ENCODE measurements around the gene ANGPTL2. TPM values are rescaled to one million over a fixed set of nuclear protein-coding genes. Genes with fewer than 3 reads are reported as not detected.

Gene ANGPTL2
- total RNA-seq, 1 donor from 2014 or later = 39.7 TPM

DNA sequence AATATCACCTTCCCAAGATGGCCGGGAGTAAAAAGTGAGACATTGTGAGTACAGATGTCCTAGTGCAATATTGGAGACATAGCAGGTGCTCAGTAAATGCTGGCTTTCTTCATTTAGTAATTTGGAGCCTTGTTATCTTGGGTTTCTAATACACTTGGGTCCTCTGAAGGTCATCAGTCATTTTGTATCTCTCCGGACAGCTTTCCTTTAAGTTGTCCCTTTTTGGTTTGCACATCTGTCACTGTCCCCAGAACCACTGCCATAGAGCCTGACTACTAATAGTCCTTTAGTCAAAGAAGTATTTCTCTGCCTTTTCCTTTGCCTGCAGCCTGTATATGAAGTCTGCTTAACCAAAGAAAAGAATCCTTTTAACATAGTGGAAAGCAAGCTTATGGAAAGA lies 7.8 kb upstream of the ANGPTL2 start:
- TF ChIP-seq CTCF (IDR thresholded peaks at IDR 0.05) = no peak
- Mint-ChIP-seq H3K36me3 (ENCODE audit: low read depth) (no peaks in the 10 kb centered on the region), H3K27ac (ENCODE audit: unreplicated experiment) (no peak overlapping the region), H3K9me3 (ENCODE audit: low read depth) (no peaks in the 10 kb centered on the region), H3K4me3 (ENCODE audit: unreplicated experiment) (no peak overlapping the region), H3K4me1 (ENCODE audit: low read depth) (peaks cover 58% of the 10 kb centered on the region), H3K27me3 (ENCODE audit: low read depth) (no peaks in the 10 kb centered on the region)
- DNase-seq (ENCODE audit: low spot score) = no peak

GRCh38 chr9:127129718-127130085 lies 7.3 kb upstream of the ANGPTL2 start:
- Mint-ChIP-seq H3K36me3 (ENCODE audit: low read depth) (no peaks in the 10 kb centered on the region), H3K4me3 (ENCODE audit: unreplicated experiment) (no peak overlapping the region), H3K27me3 (ENCODE audit: low read depth) (no peaks in the 10 kb centered on the region), H3K4me1 (ENCODE audit: low read depth) (peaks cover 55% of the 10 kb centered on the region), H3K9me3 (ENCODE audit: low read depth) (no peaks in the 10 kb centered on the region), H3K27ac (ENCODE audit: unreplicated experiment) (no peak overlapping the region)
- TF ChIP-seq CTCF (IDR thresholded peaks at IDR 0.05) = no peak
- no peak for DNase-seq (ENCODE audit: low spot score)

DNA sequence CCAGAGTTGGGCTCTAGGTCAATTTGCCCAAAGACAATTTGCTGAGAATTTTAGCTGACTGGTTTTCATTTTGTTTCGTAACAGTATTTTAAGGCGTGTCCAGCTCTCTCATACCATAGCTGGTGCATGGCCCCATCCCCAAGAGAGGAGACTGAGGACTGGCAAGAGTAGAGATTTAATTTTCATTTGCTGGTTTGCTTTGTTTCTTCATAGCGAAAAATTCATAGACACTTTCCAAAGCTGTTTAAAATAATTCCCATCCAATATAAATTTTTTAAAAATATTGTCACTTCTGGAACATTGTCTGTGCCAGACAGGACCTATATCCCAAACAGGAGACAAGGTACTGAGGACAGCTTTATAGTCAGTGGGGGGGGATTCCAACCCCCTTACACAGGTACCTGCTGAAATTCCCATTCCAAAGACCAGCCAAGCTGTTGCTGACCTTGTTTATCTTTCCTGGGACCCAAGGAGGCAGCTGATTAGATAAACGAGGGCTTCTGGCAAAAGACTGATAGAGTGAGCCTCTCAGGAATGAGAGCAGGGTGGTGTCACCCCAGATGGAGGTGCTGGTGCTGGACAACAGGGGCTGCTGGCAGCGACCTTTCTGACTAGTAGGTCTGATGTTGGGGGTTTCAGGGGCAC lies 6.8 kb upstream of the ANGPTL2 start:
- Mint-ChIP-seq H3K4me3 (ENCODE audit: unreplicated experiment) (no peak overlapping the region), H3K27me3 (ENCODE audit: low read depth) (no peaks in the 10 kb centered on the region), H3K27ac (ENCODE audit: unreplicated experiment) (peak overlapping the region; percentile 15), H3K4me1 (ENCODE audit: low read depth) (peaks cover 50% of the 10 kb centered on the region), H3K36me3 (ENCODE audit: low read depth) (no peaks in the 10 kb centered on the region), H3K9me3 (ENCODE audit: low read depth) (no peaks in the 10 kb centered on the region)
- no peak for TF ChIP-seq CTCF (IDR thresholded peaks at IDR 0.05)
- no peak for DNase-seq (ENCODE audit: low spot score)

DNA sequence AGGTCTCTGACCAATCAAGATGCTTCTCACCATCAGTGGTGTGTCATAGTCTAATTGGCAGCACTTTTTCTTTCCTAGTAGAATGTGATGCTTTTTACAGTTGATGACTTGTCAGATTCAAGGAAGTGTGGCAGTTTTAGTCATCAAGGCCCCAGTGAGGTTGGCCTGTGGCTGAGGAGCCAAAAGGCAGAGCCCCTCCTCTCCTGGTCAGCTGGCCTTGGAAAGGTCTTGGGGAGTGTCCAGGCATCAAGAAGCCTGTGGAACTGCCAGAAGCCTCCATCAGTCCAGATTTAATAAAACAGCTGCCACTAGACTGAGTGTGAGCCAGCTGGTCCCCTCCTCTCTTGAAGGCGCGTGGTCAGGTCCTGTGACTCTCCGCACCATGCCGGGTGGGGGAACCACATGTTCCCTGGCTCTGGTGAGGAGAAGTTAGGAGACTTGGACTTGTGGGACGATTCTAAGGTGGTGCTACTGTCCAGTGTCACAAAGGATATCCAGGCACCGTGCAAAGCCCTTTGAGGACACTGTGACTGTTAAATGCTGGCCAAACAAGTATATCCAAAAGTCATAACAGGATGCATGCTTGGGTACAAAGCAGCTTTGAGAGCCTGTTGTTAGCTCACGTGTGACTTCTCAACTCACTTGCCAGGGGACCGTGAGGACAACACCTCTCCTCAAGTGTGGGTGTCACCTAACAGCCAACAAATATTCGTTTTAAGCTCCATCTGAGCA lies 6.1 kb upstream of the ANGPTL2 start:
- H3K4me3 Mint-ChIP-seq (ENCODE audit: unreplicated experiment) = no peak overlapping the region
- TF ChIP-seq CTCF (IDR thresholded peaks at IDR 0.05) = no peak
- H3K27me3 Mint-ChIP-seq (ENCODE audit: low read depth) = no peaks in the 10 kb centered on the region
- no peak for DNase-seq (ENCODE audit: low spot score)
- H3K36me3 Mint-ChIP-seq (ENCODE audit: low read depth) = no peaks in the 10 kb centered on the region
- peak overlapping the region; percentile 15 for H3K27ac Mint-ChIP-seq (ENCODE audit: unreplicated experiment)
- no peaks in the 10 kb centered on the region for H3K9me3 Mint-ChIP-seq (ENCODE audit: low read depth)
- peaks cover 44% of the 10 kb centered on the region for H3K4me1 Mint-ChIP-seq (ENCODE audit: low read depth)

DNA sequence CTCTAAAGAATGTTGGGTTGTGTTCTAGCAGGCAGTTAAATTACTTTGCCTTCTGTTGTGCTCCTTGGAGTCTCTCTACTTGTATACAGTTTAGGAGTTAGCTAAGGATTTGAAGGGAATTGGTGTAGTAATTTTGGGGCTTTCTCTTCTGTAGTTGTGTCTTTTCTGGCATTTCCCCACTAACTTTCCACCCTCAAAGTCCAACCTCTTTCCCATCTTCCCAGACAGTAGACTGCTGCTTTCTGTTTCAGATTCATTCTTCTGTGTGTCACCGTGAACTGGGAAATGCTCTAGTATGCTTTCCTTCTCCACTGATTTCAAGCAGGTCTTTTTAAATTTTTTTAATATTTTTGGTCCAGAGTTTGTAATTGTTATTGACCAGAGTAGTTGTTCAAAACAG lies 4.5 kb upstream of the ANGPTL2 start:
- Mint-ChIP-seq H3K27me3 (ENCODE audit: low read depth) (no peaks in the 10 kb centered on the region), H3K4me3 (ENCODE audit: unreplicated experiment) (no peak overlapping the region), H3K4me1 (ENCODE audit: low read depth) (peaks cover 41% of the 10 kb centered on the region), H3K9me3 (ENCODE audit: low read depth) (no peaks in the 10 kb centered on the region), H3K36me3 (ENCODE audit: low read depth) (no peaks in the 10 kb centered on the region), H3K27ac (ENCODE audit: unreplicated experiment) (peak overlapping the region; percentile 49)
- no peak for TF ChIP-seq CTCF (IDR thresholded peaks at IDR 0.05)
- DNase-seq (ENCODE audit: low spot score) = no peak

All from chondrocyte (in vitro differentiated cells).